K562 (cell line): ENCODE measurements around the gene PYROXD2. TPM values are rescaled to one million over a fixed set of nuclear protein-coding genes. Genes with fewer than 3 reads are reported as not detected.

Experiments used
- ATAC-seq: fragments of 200-7000 bp; cut with Tn5 transposase; 3 replicates; pipeline ENCODE4 v1.9.1; 2020; ENCODE audit warnings: moderate library complexity
- BruUV-seq: library from RNA; stranded (reverse); fragments of 400-500 nt; replicated peaks from 2 replicates; lab custom pipeline; 2021; lab: Mats Ljungman, UMichigan
- CTCF ChIA-PET: fragments of 300-600 bp; formaldehyde crosslinking; extraction: SDS; loops from one replicate; lab custom pipeline; 2021; ENCODE audit warnings: low intra/inter-chr PET ratio; lab: Yijun Ruan, JAX
- POLR2A ChIA-PET: fragments of 300-600, 350-650 bp; sonication (Branson Sonifier 250); formaldehyde crosslinking; extraction: SDS; loops from one replicate; lab custom pipeline; 2021; ENCODE audit warnings: antibody characterized with exemption, inconsistent platforms; lab: Yijun Ruan, JAX
- DNase-seq, 4 experiments: peaks; one replicate each; pipeline versions ENCODE4 v3.0.0 to v3.0.0-alpha.2; 2011 to 2018; ENCODE audit warnings: low spot score in 3 of 4, mixed read lengths in 3 of 4; ENCODE audit errors: extremely low read depth in 1 of 4
- FAIRE-seq: peaks from 2 replicates; lab custom pipeline; 2011; peaks lifted over from hg19 to GRCh38; lab: Jason Lieb, UNC
- H2AFZ ChIP-seq: 2 replicates; pipeline ENCODE4 v1.6.0; 2011; ENCODE audit warnings: low read depth, low read length, control low read depth, inconsistent platforms
- H3K27ac ChIP-seq: fragments of 200-600 bp; 3 replicates; pipeline ENCODE4 v1.8.0; 2011; ENCODE audit warnings: low read depth, mild to moderate bottlenecking, control low read depth, inconsistent platforms, low read length, moderate library complexity, mixed read lengths; ENCODE audit errors: extremely low read depth
- H3K27me3 ChIP-seq, 2 experiments: fragments of 300-600 bp in 1 of 2; 2 replicates in 1 of 2; 3 replicates in 1 of 2; pipeline versions ENCODE4 v1.6.0 to v1.8.0; 2011; ENCODE audit warnings: inconsistent platforms in 2 of 2, low read length in 2 of 2, mild to moderate bottlenecking in 1 of 2, mixed read lengths in 1 of 2, moderate library complexity in 1 of 2; ENCODE audit not compliant: control insufficient read depth in 2 of 2, insufficient read depth in 2 of 2
- H3K36me3 ChIP-seq: fragments of 300-600 bp; 3 replicates; pipeline ENCODE4 v1.8.0; 2011; ENCODE audit warnings: mild to moderate bottlenecking, low read length, inconsistent platforms; ENCODE audit not compliant: control insufficient read depth, insufficient read depth
- H3K4me1 ChIP-seq, 2 experiments: fragments of 200-600 bp in 1 of 2; replicated peaks in 1 of 2; 2 replicates in 1 of 2; 3 replicates in 1 of 2; pipeline versions ENCODE4 v1.5.1 to v1.8.0; 2011; ENCODE audit warnings: inconsistent platforms in 2 of 2, low read length in 2 of 2, mild to moderate bottlenecking in 1 of 2, mixed read lengths in 1 of 2, moderate library complexity in 1 of 2; ENCODE audit not compliant: control insufficient read depth in 2 of 2, insufficient read depth in 2 of 2
- H3K4me2 ChIP-seq: 2 replicates; pipeline ENCODE4 v1.6.1; 2011; ENCODE audit warnings: low read length, control low read depth, inconsistent platforms, mixed read lengths; ENCODE audit not compliant: insufficient read depth
- H3K4me3 ChIP-seq: fragments of 200-600 bp; sonication (generic), shearing (Covaris generic); 2 replicates; pipeline ENCODE4 v1.5.1; 2016; ENCODE audit warnings: control low read depth, inconsistent platforms
- H3K79me2 ChIP-seq: fragments of 200-600 bp; 3 replicates; pipeline ENCODE4 v1.8.0; 2011; ENCODE audit warnings: low read length, inconsistent platforms; ENCODE audit not compliant: control insufficient read depth, insufficient read depth
- H3K9ac ChIP-seq, 2 experiments: 2 replicates each; pipeline versions ENCODE4 v1.6.0 to v1.6.1; 2011; ENCODE audit warnings: low read depth in 2 of 2, low read length in 2 of 2, control low read depth in 1 of 2, inconsistent platforms in 1 of 2, mild to moderate bottlenecking in 1 of 2, mixed read lengths in 1 of 2; ENCODE audit not compliant: insufficient read depth in 1 of 2
- H3K9me1 ChIP-seq: one replicate; pipeline ENCODE4 v1.6.0; 2011; ENCODE audit warnings: inconsistent platforms, mild to moderate bottlenecking, low read length, moderate library complexity; ENCODE audit not compliant: control insufficient read depth, insufficient read depth
- H3K9me3 ChIP-seq: replicated peaks from 2 replicates; pipeline ENCODE4 v1.5.1; 2011; ENCODE audit warnings: low read depth, low read length, inconsistent platforms; ENCODE audit not compliant: control insufficient read depth, insufficient read depth
- H4K20me1 ChIP-seq: replicated peaks from 2 replicates; pipeline ENCODE4 v1.6.1; 2011; ENCODE audit warnings: low read length, inconsistent platforms, mixed read lengths; ENCODE audit not compliant: control insufficient read depth, insufficient read depth
- ID3 ChIP-seq, 2 experiments: fragments of 250-450 bp in 1 of 2; fragments of 450-650 bp in 1 of 2; sonication (Bioruptor Pico) in 1 of 2; IDR thresholded peaks; 2 replicates each; pipeline versions ENCODE4 v1.6.1 to v1.8.0; 2016 to 2021; ENCODE audit warnings: mild to moderate bottlenecking in 2 of 2, moderate library complexity in 2 of 2, missing compliant biosample characterization in 1 of 2, missing genetic modification characterization in 1 of 2
- KLF6 ChIP-seq: fragments of 250-450 bp; sonication (Bioruptor Pico); IDR thresholded peaks from 2 replicates; pipeline ENCODE4 v1.4.0; 2020; ENCODE audit warnings: mild to moderate bottlenecking, moderate library complexity, borderline replicate concordance
- NR2C2 ChIP-seq, 2 experiments: fragments of 200-800 bp in 1 of 2; sonication (Bioruptor generic) in 1 of 2; sonication (generic) in 1 of 2; formaldehyde crosslinking in 1 of 2; IDR thresholded peaks; 2 replicates each; pipeline versions ENCODE4 v1.6.1 to v1.8.0; 2016 to 2022; ENCODE audit warnings: mild to moderate bottlenecking in 1 of 2, missing compliant biosample characterization in 1 of 2, missing genetic modification characterization in 1 of 2, missing genetic modification reagents in 1 of 2
- PRDM10 ChIP-seq: fragments of 450-650 bp; IDR thresholded peaks from 2 replicates; pipeline ENCODE4 v1.6.1; 2018; ENCODE audit not compliant: partially characterized antibody
- PTRF ChIP-seq: fragments of 450-650 bp; IDR thresholded peaks from 2 replicates; pipeline ENCODE4 v1.6.1; 2016; ENCODE audit warnings: mild to moderate bottlenecking, missing genetic modification characterization, missing compliant biosample characterization
- SMARCE1 ChIP-seq: fragments of 450-650 bp; IDR thresholded peaks from 2 replicates; pipeline ENCODE4 v1.7.1; 2016; ENCODE audit warnings: mild to moderate bottlenecking
- SUPT5H ChIP-seq: fragments of 450-650 bp; IDR thresholded peaks from 2 replicates; pipeline ENCODE4 v1.6.1; 2016
- TRIM28 ChIP-seq: fragments of 450-650 bp; IDR thresholded peaks from 2 replicates; pipeline ENCODE4 v1.6.1; 2017
- ZNF445 ChIP-seq: fragments of 250-450 bp; sonication (Bioruptor Pico); IDR thresholded peaks from 2 replicates; pipeline ENCODE4 v1.4.0; 2020; ENCODE audit warnings: low read depth, mild to moderate bottlenecking, moderate library complexity
- WGBS: fragments of 100-300 bp; shearing (Covaris generic); methylation state at CpG from one replicate; pipeline ENCODE4 v1.1.6; 2016; ENCODE audit warnings: low coverage, mixed read lengths; ENCODE audit not compliant: insufficient coverage; ENCODE audit errors: missing lambda C conversion rate; 5-methylcytosine and 5-hydroxymethylcytosine counted together
- in situ Hi-C: fragments of 300-500 bp; cut with MboI; formaldehyde crosslinking; loops from 4 replicates; pipeline ENCODE4 v1.15.0; 2018; ENCODE audit warnings: inconsistent platforms, mixed read lengths
- intact Hi-C: fragments of 100-400 bp; cut with micrococcal nuclease; formaldehyde crosslinking; loops from 2 replicates; pipeline ENCODE4 v1.14.2; 2022
- polyA plus RNA-seq, 8 experiments: library from polyadenylated mRNA; depleted of rRNA in 4 of 8; stranded (reverse) in 5 of 8; unstranded in 3 of 8; fragments of >200 nt; fragmentation: Nextera tagmentation in 2 of 8; fragmentation: Illumina TruSeq in 1 of 8; extraction: Ambion mirVana in 2 of 8; extraction: Trizol in 1 of 8; gene quantifications; 2 replicates each; pipeline versions ENCODE4 v1.2.1 to v1.2.3, GENCODE V29; 2011 to 2014; ENCODE audit warnings: inconsistent platforms in 1 of 8, missing spikeins in 1 of 8
- total RNA-seq, 7 experiments: library from RNA; depleted of rRNA in 6 of 7; stranded (reverse); fragments of >200 nt in 6 of 7; fragmentation: Illumina TruSeq in 2 of 7; extraction: Trizol in 2 of 7; gene quantifications; 2 replicates each; pipeline versions ENCODE4 v1.2.1 to v1.2.3, GENCODE V29; 2011 to 2021; ENCODE audit warnings: low replicate concordance in 1 of 7
- TF ChIP-seq, protein P1 (sequence below): fragments of 250-450 bp; sonication (Bioruptor Pico); IDR thresholded peaks from 2 replicates; pipeline ENCODE4 v1.5.0; 2020; ENCODE audit warnings: mild to moderate bottlenecking, borderline replicate concordance
- TF ChIP-seq, protein P2 (sequence below), 2 experiments: fragments of 450-650 bp; IDR thresholded peaks; 2 replicates each; pipeline ENCODE4 v1.6.1; 2016

PYROXD2 gene
- total and polyA plus RNA-seq, 9 of the 15 experiments (the other 6 are each of a cell fraction or from before 2014, with no cell fraction given): 0.14 to 1.4 (median 0.58) TPM

DNA sequence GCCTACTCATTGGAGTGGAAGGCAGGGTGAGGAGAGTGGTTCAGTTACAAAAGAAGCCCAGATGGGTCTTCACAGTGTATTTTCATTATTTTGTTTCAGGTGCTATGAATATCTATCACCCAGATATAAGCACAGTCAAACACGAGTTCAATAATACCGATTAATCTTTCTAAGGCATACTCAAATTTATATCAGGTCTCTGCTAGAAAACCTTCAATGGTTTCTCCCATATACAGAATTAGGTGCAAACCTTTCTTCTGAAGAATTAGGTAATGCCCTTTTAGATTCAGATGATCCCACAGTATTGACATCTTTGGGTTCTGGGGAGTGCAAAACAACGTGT, 46.5 kb upstream of the PYROXD2 start:
- CTCF ChIA-PET: no interaction called here

More for the DNA sequence above, 46.5 kb upstream of the PYROXD2 start:
- DNase-seq (no peak), ATAC-seq (no peak), FAIRE-seq (no peak)
- H3K4me1 ChIP-seq: peaks cover 47 to 76% of the 10 kb centered on the region in 2 experiments
- 6% methylated on average over 3 of the region's 3 CpGs for WGBS
- H3K9me1 ChIP-seq: no peaks in the 10 kb centered on the region
- H3K4me3 ChIP-seq: no peak overlapping the region
- in situ Hi-C loops (loop anchor here (10.0 kb wide), 1 partner anchor 583 kb away; no protein-coding TSS in a partner anchor), intact Hi-C loops (loop anchor here (10.0 kb wide), 2 partner anchors 283 to 453 kb away; no protein-coding TSS in a partner anchor)
- no peaks in the 10 kb centered on the region for H3K9me3 ChIP-seq
- H3K4me2 ChIP-seq: peak overlapping the region; percentile 49
- POLR2A ChIA-PET: interaction anchor here (0.6 to 1.0 kb wide), 3 partner anchors 15 to 958 kb away, joined by 3 read pairs; partner anchors contain the start of gene HPS1
- H2AFZ ChIP-seq: peak overlapping the region; percentile 8; the same call in 1 of the 2 replicates
- H3K27me3 ChIP-seq: no peaks in the 10 kb centered on the region
- no peaks in the 10 kb centered on the region for H3K36me3 ChIP-seq
- no peaks in the 10 kb centered on the region for H4K20me1 ChIP-seq
- TF ChIP-seq, protein P1, sequence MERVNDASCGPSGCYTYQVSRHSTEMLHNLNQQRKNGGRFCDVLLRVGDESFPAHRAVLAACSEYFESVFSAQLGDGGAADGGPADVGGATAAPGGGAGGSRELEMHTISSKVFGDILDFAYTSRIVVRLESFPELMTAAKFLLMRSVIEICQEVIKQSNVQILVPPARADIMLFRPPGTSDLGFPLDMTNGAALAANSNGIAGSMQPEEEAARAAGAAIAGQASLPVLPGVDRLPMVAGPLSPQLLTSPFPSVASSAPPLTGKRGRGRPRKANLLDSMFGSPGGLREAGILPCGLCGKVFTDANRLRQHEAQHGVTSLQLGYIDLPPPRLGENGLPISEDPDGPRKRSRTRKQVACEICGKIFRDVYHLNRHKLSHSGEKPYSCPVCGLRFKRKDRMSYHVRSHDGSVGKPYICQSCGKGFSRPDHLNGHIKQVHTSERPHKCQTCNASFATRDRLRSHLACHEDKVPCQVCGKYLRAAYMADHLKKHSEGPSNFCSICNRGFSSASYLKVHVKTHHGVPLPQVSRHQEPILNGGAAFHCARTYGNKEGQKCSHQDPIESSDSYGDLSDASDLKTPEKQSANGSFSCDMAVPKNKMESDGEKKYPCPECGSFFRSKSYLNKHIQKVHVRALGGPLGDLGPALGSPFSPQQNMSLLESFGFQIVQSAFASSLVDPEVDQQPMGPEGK: no peak
- TF ChIP-seq TRIM28: no peak
- TF ChIP-seq SMARCE1: no peak
- TF ChIP-seq PTRF: 0 out of 2 replicates have a peak, but pooled peaks have one; percentile 24
- peak; percentile 91 for TF ChIP-seq PRDM10
- TF ChIP-seq KLF6: no peak
- TF ChIP-seq ZNF445 (CRISPR knock-in tag): no peak
- TF ChIP-seq NR2C2 (CRISPR knock-in tag; IDR thresholded peaks at IDR 0.05): no peak
- TF ChIP-seq NR2C2 (tag; IDR thresholded peaks at IDR 0.05): peak; percentile 60; the same call in 1 of the 2 replicates
- no peak for TF ChIP-seq ID3 (CRISPR knock-in tag; IDR thresholded peaks at IDR 0.05)
- 0 out of 2 replicates have a peak, but pooled peaks have one; percentile 4 for TF ChIP-seq ID3 (tag; IDR thresholded peaks at IDR 0.05)
- TF ChIP-seq SUPT5H: no peak
- TF ChIP-seq, protein P2, sequence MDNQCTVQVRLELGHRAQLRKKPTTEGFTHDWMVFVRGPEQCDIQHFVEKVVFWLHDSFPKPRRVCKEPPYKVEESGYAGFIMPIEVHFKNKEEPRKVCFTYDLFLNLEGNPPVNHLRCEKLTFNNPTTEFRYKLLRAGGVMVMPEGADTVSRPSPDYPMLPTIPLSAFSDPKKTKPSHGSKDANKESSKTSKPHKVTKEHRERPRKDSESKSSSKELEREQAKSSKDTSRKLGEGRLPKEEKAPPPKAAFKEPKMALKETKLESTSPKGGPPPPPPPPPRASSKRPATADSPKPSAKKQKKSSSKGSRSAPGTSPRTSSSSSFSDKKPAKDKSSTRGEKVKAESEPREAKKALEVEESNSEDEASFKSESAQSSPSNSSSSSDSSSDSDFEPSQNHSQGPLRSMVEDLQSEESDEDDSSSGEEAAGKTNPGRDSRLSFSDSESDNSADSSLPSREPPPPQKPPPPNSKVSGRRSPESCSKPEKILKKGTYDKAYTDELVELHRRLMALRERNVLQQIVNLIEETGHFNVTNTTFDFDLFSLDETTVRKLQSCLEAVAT (IDR thresholded peaks at IDR 0.05): no peak
- TF ChIP-seq, all 486 proteins: peak for 4
- Histone ChIP-seq H3K9ac (peak overlapping the region in 1 of 2 experiments; percentile 63; a peak in 2 of 4 replicates), H3K27ac (peak overlapping the region; percentile 95), H3K79me2 (no peaks in the 10 kb centered on the region)
- no TSS peak for BruUV-seq
